Hepatocyte (in vitro differentiated cells): ENCODE data around the gene KRI1.

ENCODE experiments used
- CTCF ChIP-seq: fragments of 200-600 bp; sonication (generic); IDR thresholded peaks from 2 replicates; pipeline ENCODE4 v1.5.1; 2016; ENCODE audit warnings: antibody characterized with exemption, mild to moderate bottlenecking; ENCODE audit not compliant: poor library complexity
- EZH2 ChIP-seq: fragments of 200-600 bp; sonication (generic); IDR thresholded peaks from 2 replicates; pipeline ENCODE4 v1.6.1; 2016; ENCODE audit warnings: antibody characterized with exemption, mild to moderate bottlenecking, borderline replicate concordance
- EZH2phosphoT487 ChIP-seq: fragments of 200-600 bp; sonication (generic); IDR thresholded peaks from one replicate; pipeline ENCODE4 v1.6.1; 2018; ENCODE audit warnings: antibody characterized with exemption, mild to moderate bottlenecking, low read depth, moderate library complexity; ENCODE audit not compliant: unreplicated experiment, severe bottlenecking

- no peak for TF ChIP-seq CTCF
- no peak for TF ChIP-seq EZH2phosphoT487
- no peak for TF ChIP-seq EZH2
Observed at GRCh38 chr19:10593148-10593547, 27.3 kb upstream of the KRI1 start.
